Psoas muscle (tissue), 8 donors: Measurements from ENCODE around the gene SEPTIN2. TPM values are rescaled to one million over a fixed set of nuclear protein-coding genes. Genes with fewer than 3 reads are reported as not detected.

ENCODE experiments used
- ATAC-seq, 4 donors: fragments of 200-7000 bp; cut with Tn5 transposase; one replicate each; pipeline ENCODE4 v1.9.1; 2020; ENCODE audit warnings: moderate library complexity in 3 of 4, mild to moderate bottlenecking in 2 of 4
- DNase-seq, 2 donors: peaks; one replicate each; pipeline ENCODE4 v3.0.0-alpha.2; 2020
- H3K27ac ChIP-seq: fragments of 200-600 bp; one replicate; pipeline ENCODE4 v1.8.0; 2022
- H3K27me3 ChIP-seq, 3 donors: fragments of 200-600 bp in 1 of 3; one replicate each; pipeline versions ENCODE4 v1.6.1 to v1.8.0; 2013 to 2022; ENCODE audit warnings: low read length in 2 of 3, mild to moderate bottlenecking in 2 of 3, moderate library complexity in 1 of 3; ENCODE audit not compliant: insufficient read depth in 3 of 3
- H3K36me3 ChIP-seq, 2 donors: fragments of 200-600 bp in 1 of 2; one replicate each; pipeline versions ENCODE4 v1.6.1 to v1.8.0; 2013 to 2022; ENCODE audit warnings: low read depth in 1 of 2, mild to moderate bottlenecking in 1 of 2, moderate library complexity in 1 of 2; ENCODE audit not compliant: insufficient read depth in 1 of 2
- H3K4me1 ChIP-seq: fragments of 200-600 bp; one replicate; pipeline ENCODE4 v1.8.0; 2022
- H3K4me3 ChIP-seq: fragments of 200-600 bp; one replicate; pipeline ENCODE4 v1.8.0; 2022; ENCODE audit warnings: mild to moderate bottlenecking
- H3K9me3 ChIP-seq: fragments of 200-600 bp; one replicate; pipeline ENCODE4 v1.8.0; 2022
- WGBS, 3 donors: extraction: QIAGEN DNeasy Blood & Tissue Kit; methylation state at CpG; one replicate each; pipeline versions ENCODE4 v1.1.6 to v1.1.7; 2013; 5-methylcytosine and 5-hydroxymethylcytosine counted together
- intact Hi-C, 2 donors: fragments of 100-400 bp; cut with DNase I; formaldehyde crosslinking; loops; one replicate each; pipeline versions ENCODE4 v1.11.0 to v1.14.2; 2022
- polyA plus RNA-seq, 3 donors: library from polyadenylated mRNA; stranded (reverse); fragments of 200-250 nt; gene quantifications; one replicate each; pipeline ENCODE4 v1.2.3, GENCODE V29; 2013
- total RNA-seq, 4 donors: library from RNA; stranded (reverse); fragmentation: NEBNext Ultra II Directional in 2 of 4; extraction: Animal tissue kit (Norgen Biotek cat#: 25700) in 2 of 4; gene quantifications; one replicate each; pipeline versions ENCODE4 v1.2.1 to v1.2.4, GENCODE V29; 2021 to 2023
- TF ChIP-seq, protein P1 (sequence below): fragments of 200-600 bp; IDR thresholded peaks from one replicate; pipeline ENCODE4 v1.8.0; 2022; ENCODE audit warnings: antibody characterized with exemption
- donor health status: healthy with polysubstance abuse.
- donor health status: DM: no; HTN: no; CAD: no; lungs with moderate emphysema.
- donor health status: Bipolar disorder and iron deficiency.
- donor health status: healthy.
- donor health status: DM: yes; HTN: yes; CAD: no.
- donor health status: DM: no; HTN: no; CAD: no.
- donor health status: DM: no; HTN: no; CAD: no.
- donor health status: DM: yes; HTN: yes; CAD: no.

SEPTIN2 gene
- total and polyA plus RNA-seq, 7 donors: 68.8 to 161 (median 122) TPM

DNA sequence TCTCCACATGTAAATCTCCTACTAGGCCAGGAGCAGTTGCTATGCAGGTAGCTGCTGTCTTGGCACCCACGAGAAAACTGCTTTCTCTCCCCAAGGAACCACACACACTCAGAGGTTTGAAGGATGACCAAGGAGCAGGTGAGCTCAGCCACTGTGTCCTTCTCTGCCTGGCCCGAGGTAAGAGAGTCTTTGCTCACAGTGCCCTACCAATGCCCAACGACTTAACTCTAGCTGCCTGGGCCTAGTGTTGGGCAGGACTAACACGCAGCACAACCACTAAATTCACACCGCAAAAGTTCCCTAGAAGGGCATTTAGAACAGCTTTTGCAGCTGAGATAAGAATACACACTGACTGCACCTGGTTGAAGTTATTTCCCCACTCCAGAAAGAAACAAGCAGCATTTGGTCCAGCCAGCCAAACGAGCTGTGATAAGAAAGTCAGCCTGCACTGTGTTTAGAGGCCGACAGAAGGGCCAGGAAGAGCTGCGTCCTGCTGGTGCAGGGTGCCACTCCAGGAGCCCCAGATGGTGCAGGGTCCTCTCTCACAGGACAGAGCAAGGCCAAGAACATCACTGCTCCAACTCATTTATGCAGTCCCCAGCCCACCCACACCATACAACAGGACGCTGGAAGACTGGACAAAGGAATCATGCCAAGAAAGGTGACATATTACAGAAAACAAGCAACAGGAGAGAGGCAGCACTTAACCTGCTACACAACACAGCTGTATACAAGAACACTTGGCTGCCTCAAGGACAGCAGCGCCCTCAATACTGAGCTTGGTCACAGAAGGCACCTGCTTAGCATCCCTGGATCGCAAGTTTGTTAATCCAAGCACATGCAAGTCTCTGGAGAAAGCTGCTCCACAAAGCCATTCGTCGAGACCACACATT is 12.7 kb upstream of the SEPTIN2 start:
- Histone ChIP-seq H3K9me3 (no peaks in the 10 kb centered on the region), H3K27ac (peak overlapping the region; percentile 9), H3K4me1 (peaks cover 60% of the 10 kb centered on the region), H3K36me3 (no peaks in the 10 kb centered on the region), H3K27me3 (no peaks in the 10 kb centered on the region), H3K4me3 (no peak overlapping the region)
- DNase-seq: no peak
- ATAC-seq: no peak
- 66 to 79% (median 70%) methylated on average over 13 of the region's 13 CpGs for WGBS, 3 donors
- TF ChIP-seq, protein P1, sequence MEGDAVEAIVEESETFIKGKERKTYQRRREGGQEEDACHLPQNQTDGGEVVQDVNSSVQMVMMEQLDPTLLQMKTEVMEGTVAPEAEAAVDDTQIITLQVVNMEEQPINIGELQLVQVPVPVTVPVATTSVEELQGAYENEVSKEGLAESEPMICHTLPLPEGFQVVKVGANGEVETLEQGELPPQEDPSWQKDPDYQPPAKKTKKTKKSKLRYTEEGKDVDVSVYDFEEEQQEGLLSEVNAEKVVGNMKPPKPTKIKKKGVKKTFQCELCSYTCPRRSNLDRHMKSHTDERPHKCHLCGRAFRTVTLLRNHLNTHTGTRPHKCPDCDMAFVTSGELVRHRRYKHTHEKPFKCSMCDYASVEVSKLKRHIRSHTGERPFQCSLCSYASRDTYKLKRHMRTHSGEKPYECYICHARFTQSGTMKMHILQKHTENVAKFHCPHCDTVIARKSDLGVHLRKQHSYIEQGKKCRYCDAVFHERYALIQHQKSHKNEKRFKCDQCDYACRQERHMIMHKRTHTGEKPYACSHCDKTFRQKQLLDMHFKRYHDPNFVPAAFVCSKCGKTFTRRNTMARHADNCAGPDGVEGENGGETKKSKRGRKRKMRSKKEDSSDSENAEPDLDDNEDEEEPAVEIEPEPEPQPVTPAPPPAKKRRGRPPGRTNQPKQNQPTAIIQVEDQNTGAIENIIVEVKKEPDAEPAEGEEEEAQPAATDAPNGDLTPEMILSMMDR: no peak
- intact Hi-C loops: no loop called here

DNA sequence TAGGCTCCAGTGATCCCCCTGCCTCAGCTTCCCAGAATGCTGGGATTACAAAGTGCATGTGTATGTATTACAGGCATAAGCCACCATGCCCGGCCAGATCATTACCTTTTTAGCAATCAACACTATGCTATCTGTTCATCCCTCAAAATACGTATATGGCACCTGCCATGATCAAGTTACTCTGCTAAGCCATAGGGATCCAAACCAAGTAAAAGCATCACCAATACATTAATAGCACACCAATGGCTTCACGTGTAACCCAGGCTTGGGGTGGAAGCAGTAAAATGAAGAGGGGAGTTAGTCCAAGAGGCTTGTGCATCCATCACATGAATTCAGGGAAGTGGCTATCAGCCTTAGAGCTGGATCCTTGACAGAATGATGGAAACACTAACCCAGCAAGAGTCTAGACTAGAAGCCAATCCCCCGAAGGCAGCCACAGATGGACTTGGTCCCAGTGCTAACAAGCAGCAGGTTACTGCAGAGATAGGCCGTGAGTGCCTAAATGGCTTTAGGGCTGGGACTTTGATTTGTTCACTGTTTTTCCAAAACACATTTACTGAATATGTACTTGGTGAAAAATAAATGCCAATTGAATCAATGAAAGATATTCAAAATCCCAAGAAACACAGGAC is 11.6 kb upstream of the SEPTIN2 start:
- WGBS, 3 donors: 30 to 40% (median 30%) methylated on average over 5 of the region's 5 CpGs
- peak; percentile 33 to 70 (median 61) for ATAC-seq
- Histone ChIP-seq H3K36me3 (no peaks in the 10 kb centered on the region), H3K9me3 (no peaks in the 10 kb centered on the region), H3K27me3 (no peaks in the 10 kb centered on the region), H3K27ac (peak overlapping the region; percentile 60), H3K4me1 (peaks cover 72% of the 10 kb centered on the region), H3K4me3 (no peak overlapping the region)
- intact Hi-C loops: no loop called here
- DNase-seq: no peak
- TF ChIP-seq, protein P1: no peak

DNA sequence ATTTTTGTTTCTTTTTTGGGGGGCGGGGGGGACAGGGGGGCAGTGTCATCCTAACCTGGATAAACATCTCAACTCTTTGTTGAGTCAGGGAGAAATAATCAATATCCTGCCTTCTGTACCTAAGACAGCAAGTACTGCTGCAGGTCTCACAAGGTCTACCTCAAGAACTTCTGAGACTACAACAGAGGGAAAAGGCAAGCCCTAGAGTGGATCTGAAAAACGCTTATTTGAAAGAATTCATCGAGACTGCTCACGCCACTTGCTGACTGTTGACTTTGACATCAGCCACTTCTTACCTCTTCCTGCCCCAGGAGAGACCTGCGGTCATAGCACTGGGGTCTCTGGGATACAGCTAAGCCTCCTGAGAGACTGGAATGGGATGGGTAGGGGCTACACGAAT is 8.7 kb upstream of the SEPTIN2 start:
- WGBS, 3 donors: 89 to 92% (median 90%) methylated on average over 6 of the region's 6 CpGs
- Histone ChIP-seq H3K9me3 (no peaks in the 10 kb centered on the region), H3K27me3 (no peaks in the 10 kb centered on the region), H3K27ac (no peak overlapping the region), H3K4me1 (peaks cover 93% of the 10 kb centered on the region), H3K36me3 (no peaks in the 10 kb centered on the region), H3K4me3 (no peak overlapping the region)
- ATAC-seq: no peak
- no peak for DNase-seq
- intact Hi-C loops: no loop called here
- TF ChIP-seq, protein P1: no peak

DNA sequence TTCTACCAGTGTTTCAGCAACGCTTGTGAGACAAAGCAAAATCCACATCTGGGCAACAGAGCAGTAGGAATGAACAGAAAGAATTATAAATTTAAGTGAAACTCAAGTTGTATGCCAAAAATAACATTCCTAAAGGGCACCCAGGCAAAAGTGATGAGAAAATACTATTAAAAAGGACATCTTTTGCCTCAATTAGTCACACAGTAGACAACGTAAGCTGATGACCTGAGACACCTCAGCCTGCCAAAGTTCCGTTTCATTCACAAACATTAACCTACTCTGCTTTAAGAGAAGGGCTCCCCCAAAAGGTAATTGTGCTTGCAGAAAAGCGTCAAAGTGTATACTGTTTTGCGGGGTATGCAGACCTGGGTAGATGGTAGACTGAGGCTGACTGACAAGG is 7.5 kb upstream of the SEPTIN2 start:
- DNase-seq (no peak), ATAC-seq (no peak)
- Histone ChIP-seq H3K4me1 (peaks cover 93% of the 10 kb centered on the region), H3K9me3 (no peaks in the 10 kb centered on the region), H3K27ac (no peak overlapping the region), H3K27me3 (no peaks in the 10 kb centered on the region), H3K4me3 (no peak overlapping the region), H3K36me3 (no peaks in the 10 kb centered on the region)
- TF ChIP-seq, protein P1: no peak
- 77 to 85% (median 78%) methylated on average over 5 of the region's 5 CpGs for WGBS, 3 donors
- intact Hi-C loops: no loop called here
